ENCODE data around the gene C20orf202.

Gene C20orf202

GRCh38 chr20:1205802-1206201, 2.5 kb downstream of the C20orf202 start:
- Histone ChIP-seq H3K4me3 (no peak overlapping the region), H3K27ac (no peak overlapping the region)
- DNase-seq (ENCODE audit: low spot score), result no peak
- TF ChIP-seq CTCF (IDR thresholded peaks at IDR 0.05), result no peak

- no peak overlapping the region for H3K4me3 ChIP-seq
- no peak for DNase-seq (ENCODE audit: low spot score)
- H3K27ac ChIP-seq, result no peak overlapping the region
- TF ChIP-seq CTCF (IDR thresholded peaks at IDR 0.05), result no peak
These were observed 3.3 kb downstream of the C20orf202 start for GRCh38 chr20:1206366-1207148.

- DNase-seq (ENCODE audit: low spot score), result no peak
- no peak overlapping the region for H3K4me3 ChIP-seq
- TF ChIP-seq CTCF (IDR thresholded peaks at IDR 0.05), result no peak
- H3K27ac ChIP-seq, result no peak overlapping the region
These were observed 4.1 kb downstream of the C20orf202 start for GRCh38 chr20:1207293-1207878.

GRCh38 chr20:1209447-1210387, 6.5 kb downstream of the C20orf202 start:
- no peak for TF ChIP-seq CTCF (IDR thresholded peaks at IDR 0.05)
- Histone ChIP-seq H3K4me3 (no peak overlapping the region), H3K27ac (no peak overlapping the region)
- DNase-seq (ENCODE audit: low spot score), result no peak

- TF ChIP-seq CTCF (IDR thresholded peaks at IDR 0.05), result no peak
- Histone ChIP-seq H3K27ac (no peak overlapping the region), H3K4me3 (no peak overlapping the region)
- no peak for DNase-seq (ENCODE audit: low spot score)
These were observed 7.2 kb downstream of the C20orf202 start for GRCh38 chr20:1210501-1210900.

GRCh38 chr20:1212023-1212422, 8.8 kb downstream of the C20orf202 start:
- DNase-seq (ENCODE audit: low spot score), result no peak
- Histone ChIP-seq H3K27ac (no peak overlapping the region), H3K4me3 (no peak overlapping the region)
- TF ChIP-seq CTCF (IDR thresholded peaks at IDR 0.05), result no peak

Measured in coronary artery (tissue), 2 donors.